Tibial artery (tissue), 4 donors: ENCODE data around the gene SMIM1.
"Not testable (repeated sequence)": the region's sequence is repeated elsewhere in the genome, so short reads cannot be mapped to it uniquely, and the experiment has no call there.

Experiments
- DNase-seq, 2 donors: peaks; one replicate each; pipeline ENCODE4 v3.0.0-alpha.2; 2019
- H3K27ac ChIP-seq, 2 donors: fragments of 200-600 bp; sonication (generic) in 1 of 2; 1 replicate in 1 of 2; 2 replicates in 1 of 2; pipeline ENCODE4 v1.5.1; 2018 to 2019; ENCODE audit warnings: mild to moderate bottlenecking in 1 of 2
- H3K27me3 ChIP-seq, 2 donors: fragments of 200-600 bp; sonication (generic) in 1 of 2; one replicate each; pipeline versions ENCODE4 v1.5.1 to v1.6.0; 2016 to 2019
- H3K36me3 ChIP-seq, 3 donors: fragments of 200-600 bp; sonication (generic) in 2 of 3; one replicate each; pipeline ENCODE4 v1.5.1; 2016 to 2019; ENCODE audit warnings: mild to moderate bottlenecking in 2 of 3
- H3K4me1 ChIP-seq, 4 donors: fragments of 200-600 bp; sonication (generic) in 2 of 4; 1 replicate in 3 of 4; 2 replicates in 1 of 4; pipeline ENCODE4 v1.5.1; 2016 to 2019
- H3K4me3 ChIP-seq, 2 donors: fragments of 200-600 bp; sonication (generic) in 1 of 2; 1 replicate in 1 of 2; 2 replicates in 1 of 2; pipeline ENCODE4 v1.5.1; 2018 to 2019; ENCODE audit warnings: mild to moderate bottlenecking in 2 of 2
- H3K9me3 ChIP-seq, 3 donors: fragments of 200-600 bp; sonication (generic) in 1 of 3; one replicate each; pipeline ENCODE4 v1.5.1; 2016 to 2019
- CTCF ChIP-seq, 2 experiments: fragments of 200-600 bp in 1 of 2; fragments of 450-650 bp in 1 of 2; IDR thresholded peaks; one replicate each; pipeline ENCODE4 v1.5.1; 2017 to 2019; ENCODE audit warnings: antibody characterized with exemption in 2 of 2, mild to moderate bottlenecking in 1 of 2, moderate library complexity in 1 of 2
- intact Hi-C: fragments of 100-400 bp; cut with DNase I; formaldehyde crosslinking; loops from one replicate; pipeline ENCODE4 v1.15.0; 2023; ENCODE audit warnings: low total_unique reads

Gene SMIM1

GRCh38 chr1:3795453-3796214, 23.1 kb downstream of the SMIM1 start:
- no peak for TF ChIP-seq CTCF (IDR thresholded peaks at IDR 0.05)
- H3K27me3 ChIP-seq: peaks cover 0 to 3% of the 10 kb centered on the region in 2 donors
- H3K9me3 ChIP-seq: no peaks in the 10 kb centered on the region
- intact Hi-C loops: no loop called here
- H3K36me3 ChIP-seq: peaks cover 0 to 16% (median 1%) of the 10 kb centered on the region in 3 donors
- peaks cover 0 to 52% (median 35%) of the 10 kb centered on the region in 4 donors for H3K4me1 ChIP-seq
- peak overlapping the region; percentile 80 to 97 for H3K4me3 ChIP-seq
- no peak for DNase-seq
- peak overlapping the region; percentile 69 to 74 for H3K27ac ChIP-seq

- Histone ChIP-seq H3K9me3 (no peaks in the 10 kb centered on the region), H3K4me3 (peak within 1 kb of the TSS; percentile 80 to 97), H3K36me3 (peaks cover 0 to 12% (median 0%) of the 10 kb centered on the region in 3 donors), H3K27me3 (peaks cover 0 to 8% of the 10 kb centered on the region in 2 donors), H3K4me1 (peaks cover 0 to 48% (median 33%) of the 10 kb centered on the region in 4 donors), H3K27ac (peak within 1 kb of the TSS; percentile 69 to 74)
- peak in 1 of 2 experiments; percentile 6 for TF ChIP-seq CTCF (IDR thresholded peaks at IDR 0.05)
- peak; percentile 93 to 96 for DNase-seq
- intact Hi-C loops: no loop called here
Observed at GRCh38 chr1:3796215-3797061, 23.9 kb downstream of the SMIM1 start, which contains the start of gene LRRC47. TSS of gene LRRC47 (minus strand) at chr1:3796498. CDS start at chr1:3796476, 22 bp downstream.

- H3K4me1 ChIP-seq: peaks cover 0 to 20% (median 9%) of the 10 kb centered on the region in 4 donors
- DNase-seq: no peak
- H3K9me3 ChIP-seq: no peaks in the 10 kb centered on the region
- no peak overlapping the region for H3K4me3 ChIP-seq
- no peak overlapping the region for H3K27ac ChIP-seq
- H3K36me3 ChIP-seq: no peaks in the 10 kb centered on the region
- H3K27me3 ChIP-seq: peaks cover 0 to 11% of the 10 kb centered on the region in 2 donors
- no peak for TF ChIP-seq CTCF (IDR thresholded peaks at IDR 0.05)
- intact Hi-C loops: loop anchor here (10.0 kb wide), 1 partner anchor 55 kb away; no protein-coding TSS in a partner anchor
Observed at GRCh38 chr1:3799976-3800685, 27.6 kb downstream of the SMIM1 start.

GRCh38 chr1:3800795-3801194, 28.2 kb downstream of the SMIM1 start:
- DNase-seq: not testable (repeated sequence)
- H3K4me1 ChIP-seq: peaks cover 0 to 13% (median 3%) of the 10 kb centered on the region in 4 donors

GRCh38 chr1:3803905-3804626, 31.5 kb downstream of the SMIM1 start:
- no peak for TF ChIP-seq CTCF (IDR thresholded peaks at IDR 0.05)
- Histone ChIP-seq H3K27me3 (peaks cover 0 to 11% of the 10 kb centered on the region in 2 donors), H3K27ac (no peak overlapping the region), H3K36me3 (no peaks in the 10 kb centered on the region), H3K4me3 (no peak overlapping the region), H3K4me1 (peaks cover 0 to 4% (median 0%) of the 10 kb centered on the region in 4 donors), H3K9me3 (no peaks in the 10 kb centered on the region)
- no peak for DNase-seq
- intact Hi-C loops: loop anchor here (10.0 kb wide), 1 partner anchor 59 kb away; no protein-coding TSS in a partner anchor

More at GRCh38 chr1:3800795-3801194, 28.2 kb downstream of the SMIM1 start:
- not testable (repeated sequence) for H3K27ac ChIP-seq, H3K4me3 ChIP-seq, H3K9me3 ChIP-seq, H3K36me3 ChIP-seq
- intact Hi-C loops: loop anchor here (10.0 kb wide), 1 partner anchor 56 kb away; no protein-coding TSS in a partner anchor
- H3K27me3 ChIP-seq: peaks cover 0 to 11% of the 10 kb centered on the region in 2 donors

- not testable (repeated sequence) for H3K36me3 ChIP-seq, H3K4me3 ChIP-seq, DNase-seq, H3K4me1 ChIP-seq, H3K27ac ChIP-seq, H3K9me3 ChIP-seq
- H3K27me3 ChIP-seq: peaks cover 0 to 11% of the 10 kb centered on the region in 2 donors
- intact Hi-C loops: loop anchor here (10.0 kb wide), 1 partner anchor 60 kb away; no protein-coding TSS in a partner anchor
Observed at GRCh38 chr1:3804627-3804944, 32.0 kb downstream of the SMIM1 start.
